GM19467 (cell line): ENCODE results near the gene ACBD4.

ENCODE experiments used
- ATAC-seq: cut with Tn5 transposase; IDR thresholded peaks from one replicate; pipeline ENCODE4 v1.9.1; 2021; ENCODE audit warnings: mild to moderate bottlenecking, moderate library complexity; ENCODE audit not compliant: unreplicated experiment

Gene ACBD4

DNA sequence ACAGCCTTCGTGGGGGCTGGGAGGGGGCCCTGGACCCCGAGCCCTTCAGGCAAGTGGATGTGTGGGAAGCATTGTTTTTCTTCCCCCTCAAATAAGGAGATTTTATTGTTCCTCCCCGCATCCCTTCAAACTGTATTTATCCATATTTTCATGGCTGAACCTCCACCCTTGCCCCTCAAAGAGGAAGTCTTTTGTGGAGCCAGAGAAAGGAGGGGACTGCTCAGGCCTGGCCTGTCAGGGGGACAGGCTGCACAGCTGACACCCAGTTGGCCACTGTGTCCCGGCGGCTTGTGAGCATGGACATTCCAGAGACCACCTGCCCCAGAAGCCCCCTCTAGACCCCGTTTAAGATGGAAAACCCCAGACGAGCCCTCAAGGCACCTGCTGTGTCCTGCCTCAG lies 42.1 kb downstream of the ACBD4 start:
- ATAC-seq = no peak

DNA sequence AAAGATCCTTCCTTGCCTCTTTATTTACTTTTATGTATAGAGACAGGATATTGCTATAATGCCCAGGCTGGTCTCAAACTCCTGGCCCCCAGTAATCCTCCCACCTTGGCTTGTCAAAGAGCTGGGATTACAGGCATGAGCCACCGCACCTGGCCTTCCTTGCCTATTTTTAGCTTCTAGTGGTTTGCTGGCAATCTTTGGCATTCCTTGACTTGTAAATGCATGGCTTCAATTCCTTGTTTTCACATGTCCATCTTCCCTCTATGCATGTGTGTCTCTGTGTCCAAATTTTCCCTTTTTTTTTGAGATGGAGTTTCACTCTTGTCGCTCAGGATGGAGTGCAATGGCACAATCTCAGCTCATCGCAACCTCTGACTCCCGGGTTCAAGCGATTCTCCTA lies 48.7 kb downstream of the ACBD4 start:
- ATAC-seq = no peak

DNA sequence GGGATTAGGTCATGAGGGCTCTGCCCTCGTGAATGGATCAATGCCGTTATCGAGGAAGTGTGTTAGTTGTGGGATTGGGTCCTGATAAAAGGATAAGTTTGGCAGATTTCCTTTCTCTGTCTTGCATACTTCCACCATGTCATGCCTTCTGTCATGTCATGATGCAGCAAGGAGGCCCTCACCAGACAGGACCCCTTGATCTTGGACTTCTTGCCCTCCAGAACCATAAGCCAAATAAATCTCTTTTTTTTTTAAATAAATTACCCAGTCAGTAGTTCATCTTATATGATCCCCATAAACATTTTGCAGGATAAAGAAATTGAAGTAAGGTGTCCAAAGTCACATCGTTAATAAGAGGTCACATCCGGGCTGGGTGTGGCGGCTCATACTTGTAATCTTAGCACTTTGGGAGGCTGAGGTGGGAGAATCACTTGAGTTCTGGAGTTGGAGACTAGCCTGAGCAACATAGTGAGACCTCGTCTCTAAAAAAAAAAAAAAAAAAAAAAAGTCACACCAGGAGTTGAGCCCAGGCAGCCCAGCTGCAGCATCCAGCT lies 51.4 kb downstream of the ACBD4 start:
- no peak for ATAC-seq

DNA sequence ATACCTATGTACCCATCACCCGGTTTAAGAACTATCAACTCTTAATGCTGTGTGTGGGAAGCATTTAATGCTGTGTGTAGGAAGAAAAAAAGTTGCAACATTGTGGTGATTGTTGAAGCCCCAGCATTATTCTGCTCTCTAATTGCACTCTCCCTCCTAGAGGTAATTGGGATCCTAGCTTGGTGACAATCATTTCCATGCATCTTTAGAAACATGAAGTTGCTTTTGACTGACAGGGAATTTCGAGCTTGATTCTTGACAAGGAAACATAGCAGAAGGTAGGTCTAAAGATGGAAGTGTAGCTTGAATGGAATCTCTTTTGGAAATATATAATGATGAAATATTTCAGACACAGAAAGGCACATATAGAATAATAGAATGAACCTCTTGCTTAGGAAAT lies 53.5 kb downstream of the ACBD4 start:
- ATAC-seq = no peak

DNA sequence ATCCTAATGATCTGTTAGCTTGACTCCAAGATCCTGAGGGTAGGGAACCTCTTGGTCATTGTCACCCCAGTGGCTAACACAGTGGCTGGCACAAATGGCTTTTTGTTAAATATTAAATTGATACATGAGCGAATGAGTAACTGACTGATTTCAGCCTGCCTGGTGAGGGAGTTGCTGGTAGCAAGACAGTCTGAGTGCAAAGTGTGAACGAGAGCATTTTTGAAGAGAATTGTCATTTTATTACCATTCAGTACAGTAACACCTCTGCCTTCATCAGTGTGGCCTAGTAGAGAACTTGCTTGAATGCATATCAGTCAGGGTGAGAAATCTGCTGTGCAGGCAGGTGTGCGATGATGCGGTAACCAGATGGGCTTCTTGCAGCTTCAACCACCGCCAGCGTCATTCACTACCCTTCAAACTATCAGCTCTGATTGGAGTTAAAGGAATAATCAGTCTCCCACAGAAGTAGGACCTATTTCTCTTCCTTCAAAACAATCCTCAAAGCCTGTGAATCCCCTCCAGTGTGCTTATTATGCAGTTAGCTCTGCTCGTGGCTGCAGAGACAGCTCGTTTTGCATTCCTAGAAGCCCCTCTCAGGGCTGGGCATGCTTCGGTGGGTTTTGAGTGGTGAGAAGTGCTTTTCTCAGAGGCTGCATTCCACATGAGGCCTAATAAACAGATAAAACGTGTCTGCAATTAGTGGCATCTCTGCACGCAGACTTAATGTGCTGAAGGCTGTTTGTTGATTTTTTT lies 55.2 kb downstream of the ACBD4 start:
- ATAC-seq = no peak
